Hepatocyte (in vitro differentiated cells): ENCODE measurements around the gene KRCC1. TPM values are rescaled to one million over a fixed set of nuclear protein-coding genes. Genes with fewer than 3 reads are reported as not detected.

Experiments
- DNase-seq: peaks from one replicate; pipeline ENCODE4 v3.0.0-alpha.2; 2016; ENCODE audit warnings: low spot score
- H2AFZ ChIP-seq: fragments of 200-600 bp; sonication (generic); 2 replicates; pipeline ENCODE4 v1.6.0; 2016; ENCODE audit warnings: antibody characterized with exemption, mild to moderate bottlenecking
- H3K27ac ChIP-seq: fragments of 200-600 bp; sonication (generic); 2 replicates; pipeline ENCODE4 v1.5.1; 2016; ENCODE audit warnings: mild to moderate bottlenecking
- H3K27me3 ChIP-seq: fragments of 200-600 bp; sonication (generic); 2 replicates; pipeline ENCODE4 v1.6.1; 2016
- H3K36me3 ChIP-seq: fragments of 200-600 bp; sonication (generic); replicated peaks from 2 replicates; pipeline ENCODE4 v1.5.1; 2016; ENCODE audit warnings: low read depth; ENCODE audit not compliant: insufficient read depth
- H3K4me1 ChIP-seq: fragments of 200-600 bp; sonication (generic); 2 replicates; pipeline ENCODE4 v1.5.1; 2016; ENCODE audit warnings: mild to moderate bottlenecking, moderate library complexity; ENCODE audit not compliant: insufficient read depth
- H3K4me2 ChIP-seq: fragments of 200-600 bp; sonication (generic); 2 replicates; pipeline ENCODE4 v1.6.0; 2016
- H3K4me3 ChIP-seq: fragments of 200-600 bp; sonication (generic); 2 replicates; pipeline ENCODE4 v1.5.1; 2016; ENCODE audit warnings: mild to moderate bottlenecking
- H3K79me2 ChIP-seq: fragments of 200-600 bp; sonication (generic); 2 replicates; pipeline ENCODE4 v1.6.0; 2017; ENCODE audit warnings: mild to moderate bottlenecking
- H3K9me2 ChIP-seq: fragments of 200-600 bp; sonication (generic); replicated peaks from 2 replicates; pipeline ENCODE4 v1.6.0; 2017; ENCODE audit warnings: mild to moderate bottlenecking; ENCODE audit not compliant: insufficient read depth
- H3K9me3 ChIP-seq: fragments of 200-600 bp; sonication (generic); 2 replicates; pipeline ENCODE4 v1.5.1; 2016; ENCODE audit warnings: low read depth, mild to moderate bottlenecking
- H4K20me1 ChIP-seq: fragments of 200-600 bp; sonication (generic); 2 replicates; pipeline ENCODE4 v1.6.0; 2016; ENCODE audit warnings: mild to moderate bottlenecking; ENCODE audit not compliant: insufficient read depth, poor library complexity, severe bottlenecking
- CTCF ChIP-seq: fragments of 200-600 bp; sonication (generic); IDR thresholded peaks from 2 replicates; pipeline ENCODE4 v1.5.1; 2016; ENCODE audit warnings: antibody characterized with exemption, mild to moderate bottlenecking; ENCODE audit not compliant: poor library complexity
- EZH2 ChIP-seq: fragments of 200-600 bp; sonication (generic); IDR thresholded peaks from 2 replicates; pipeline ENCODE4 v1.6.1; 2016; ENCODE audit warnings: antibody characterized with exemption, mild to moderate bottlenecking, borderline replicate concordance
- EZH2phosphoT487 ChIP-seq: fragments of 200-600 bp; sonication (generic); IDR thresholded peaks from one replicate; pipeline ENCODE4 v1.6.1; 2018; ENCODE audit warnings: antibody characterized with exemption, mild to moderate bottlenecking, low read depth, moderate library complexity; ENCODE audit not compliant: unreplicated experiment, severe bottlenecking
- WGBS: methylation state at CpG from one replicate; pipeline ENCODE4 v1.1.6; 2016; ENCODE audit warnings: low lambda C conversion rate; ENCODE audit errors: missing lambda C conversion rate; 5-methylcytosine and 5-hydroxymethylcytosine counted together
- polyA plus RNA-seq: library from polyadenylated mRNA; unstranded; fragments of >200 nt; fragmentation: Nextera tagmentation; extraction: Ambion mirVana; gene quantifications from 2 replicates; pipeline ENCODE4 v1.2.1, GENCODE V29; 2016
- total RNA-seq: library from RNA; depleted of rRNA; stranded (reverse); fragments of >200 nt; gene quantifications from 2 replicates; pipeline ENCODE4 v1.2.3, GENCODE V29; 2014

The KRCC1 gene
- total and polyA plus RNA-seq, 2 experiments from 2014 or later: 18.3 to 30.9 TPM

- H3K27ac ChIP-seq: no peak overlapping the region
- H4K20me1 ChIP-seq: no peaks in the 10 kb centered on the region
- H3K4me2 ChIP-seq: no peak overlapping the region
- H3K9me2 ChIP-seq: no peaks in the 10 kb centered on the region
- 76% methylated on average over 1 of the region's 1 CpG for WGBS
- no peaks in the 10 kb centered on the region for H3K36me3 ChIP-seq
- no peak overlapping the region for H2AFZ ChIP-seq
- H3K4me3 ChIP-seq: no peak overlapping the region
- DNase-seq: no peak
- no peaks in the 10 kb centered on the region for H3K27me3 ChIP-seq
- H3K4me1 ChIP-seq: no peaks in the 10 kb centered on the region
- TF ChIP-seq EZH2phosphoT487: no peak
- no peak for TF ChIP-seq CTCF
- no peak for TF ChIP-seq EZH2
- no peaks in the 10 kb centered on the region for H3K9me3 ChIP-seq
- no peaks in the 10 kb centered on the region for H3K79me2 ChIP-seq
These were observed 27.2 kb upstream of the KRCC1 start for GRCh38 chr2:88082781-88083180.

GRCh38 chr2:88081924-88082608 is 26.5 kb upstream of the KRCC1 start:
- Histone ChIP-seq H2AFZ (no peak overlapping the region), H3K27me3 (no peaks in the 10 kb centered on the region), H3K9me2 (no peaks in the 10 kb centered on the region), H3K4me3 (no peak overlapping the region), H3K4me1 (no peaks in the 10 kb centered on the region), H3K4me2 (no peak overlapping the region), H3K79me2 (no peaks in the 10 kb centered on the region), H3K36me3 (no peaks in the 10 kb centered on the region), H3K27ac (no peak overlapping the region), H3K9me3 (no peaks in the 10 kb centered on the region), H4K20me1 (no peaks in the 10 kb centered on the region)
- 75% methylated on average over 4 of the region's 4 CpGs for WGBS
- no peak for DNase-seq
- TF ChIP-seq EZH2phosphoT487 (no peak), EZH2 (no peak)

- H2AFZ ChIP-seq: no peak overlapping the region
- no peaks in the 10 kb centered on the region for H3K36me3 ChIP-seq
- 89% methylated on average over 2 of the region's 2 CpGs for WGBS
- H4K20me1 ChIP-seq: no peaks in the 10 kb centered on the region
- no peaks in the 10 kb centered on the region for H3K9me2 ChIP-seq
- H3K4me3 ChIP-seq: no peak overlapping the region
- no peak overlapping the region for H3K27ac ChIP-seq
- no peak for DNase-seq
- no peaks in the 10 kb centered on the region for H3K79me2 ChIP-seq
- TF ChIP-seq EZH2phosphoT487 (no peak), CTCF (no peak), EZH2 (no peak)
- H3K4me1 ChIP-seq: no peaks in the 10 kb centered on the region
- H3K4me2 ChIP-seq: no peak overlapping the region
- H3K9me3 ChIP-seq: no peaks in the 10 kb centered on the region
- no peaks in the 10 kb centered on the region for H3K27me3 ChIP-seq
These were observed 25.0 kb upstream of the KRCC1 start for GRCh38 chr2:88080545-88080944.

GRCh38 chr2:88078643-88079172 is 23.1 kb upstream of the KRCC1 start:
- Histone ChIP-seq H3K27ac (no peak overlapping the region), H3K4me2 (no peak overlapping the region), H3K9me3 (no peaks in the 10 kb centered on the region), H3K4me1 (no peaks in the 10 kb centered on the region), H3K9me2 (no peaks in the 10 kb centered on the region), H4K20me1 (no peaks in the 10 kb centered on the region), H3K79me2 (no peaks in the 10 kb centered on the region), H2AFZ (no peak overlapping the region), H3K36me3 (no peaks in the 10 kb centered on the region), H3K27me3 (no peaks in the 10 kb centered on the region), H3K4me3 (no peak overlapping the region)
- TF ChIP-seq EZH2phosphoT487 (no peak), EZH2 (no peak), CTCF (no peak)
- no peak for DNase-seq
- WGBS: 51% methylated on average over 3 of the region's 3 CpGs
